DND-41 (cell line): ENCODE results near the gene SMAD6.

Experiments used
- EZH2 ChIP-seq: IDR thresholded peaks from 3 replicates; pipeline ENCODE4 v1.6.1; 2012; ENCODE audit warnings: borderline replicate concordance, low read depth, mild to moderate bottlenecking, moderate library complexity, low read length, inconsistent platforms; ENCODE audit not compliant: severe bottlenecking
- TF ChIP-seq, protein P1 (sequence below): IDR thresholded peaks from 2 replicates; pipeline ENCODE4 v1.5.1; 2012; ENCODE audit warnings: borderline replicate concordance, low read length, moderate library complexity, mild to moderate bottlenecking; ENCODE audit not compliant: poor library complexity, severe bottlenecking; ENCODE audit errors: extremely low read depth

DNA sequence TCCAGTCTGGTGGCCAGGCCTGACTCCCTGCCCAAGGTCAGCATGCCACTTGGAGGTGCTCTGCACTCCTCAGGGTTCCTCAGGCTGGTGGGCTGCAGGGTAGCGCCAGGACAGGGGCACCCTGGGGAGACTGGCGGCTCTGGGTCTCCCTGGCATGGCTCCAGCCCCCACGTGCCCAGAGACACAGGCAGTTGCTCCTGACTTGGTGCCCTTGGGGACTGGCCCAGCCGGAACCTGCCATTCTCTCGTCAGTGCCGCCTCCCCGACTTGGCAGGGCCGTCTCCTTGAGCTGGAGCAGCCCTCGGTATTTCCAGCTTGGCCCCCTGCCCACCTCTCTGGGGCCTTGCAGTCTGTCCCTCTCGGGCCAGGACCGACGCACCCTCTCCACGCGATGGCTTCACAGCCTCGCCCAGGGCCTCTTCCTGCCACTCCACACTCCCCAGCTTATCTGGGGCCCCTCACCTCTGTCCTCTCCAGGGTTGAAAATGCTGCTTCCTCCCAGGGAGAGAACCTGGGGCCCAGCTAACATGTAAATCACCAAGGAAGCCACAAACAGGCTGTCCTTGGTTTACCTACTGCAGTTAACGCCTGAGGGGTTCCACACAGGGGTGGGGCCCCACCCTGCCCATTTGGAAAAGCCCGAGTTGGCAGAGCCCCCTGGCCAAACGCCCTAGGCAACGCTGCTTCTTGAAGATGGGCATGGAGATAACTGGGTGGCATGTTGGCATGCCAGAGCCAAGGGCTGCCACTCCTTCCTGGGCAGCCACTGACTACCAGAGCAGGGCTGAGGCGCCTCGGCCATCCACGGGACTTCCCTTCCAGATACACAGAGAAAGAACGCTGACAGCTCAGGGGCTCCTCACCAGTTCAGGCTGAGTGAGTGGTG is 61.4 kb downstream of the SMAD6 start:
- TF ChIP-seq, protein P1, sequence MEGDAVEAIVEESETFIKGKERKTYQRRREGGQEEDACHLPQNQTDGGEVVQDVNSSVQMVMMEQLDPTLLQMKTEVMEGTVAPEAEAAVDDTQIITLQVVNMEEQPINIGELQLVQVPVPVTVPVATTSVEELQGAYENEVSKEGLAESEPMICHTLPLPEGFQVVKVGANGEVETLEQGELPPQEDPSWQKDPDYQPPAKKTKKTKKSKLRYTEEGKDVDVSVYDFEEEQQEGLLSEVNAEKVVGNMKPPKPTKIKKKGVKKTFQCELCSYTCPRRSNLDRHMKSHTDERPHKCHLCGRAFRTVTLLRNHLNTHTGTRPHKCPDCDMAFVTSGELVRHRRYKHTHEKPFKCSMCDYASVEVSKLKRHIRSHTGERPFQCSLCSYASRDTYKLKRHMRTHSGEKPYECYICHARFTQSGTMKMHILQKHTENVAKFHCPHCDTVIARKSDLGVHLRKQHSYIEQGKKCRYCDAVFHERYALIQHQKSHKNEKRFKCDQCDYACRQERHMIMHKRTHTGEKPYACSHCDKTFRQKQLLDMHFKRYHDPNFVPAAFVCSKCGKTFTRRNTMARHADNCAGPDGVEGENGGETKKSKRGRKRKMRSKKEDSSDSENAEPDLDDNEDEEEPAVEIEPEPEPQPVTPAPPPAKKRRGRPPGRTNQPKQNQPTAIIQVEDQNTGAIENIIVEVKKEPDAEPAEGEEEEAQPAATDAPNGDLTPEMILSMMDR, result no peak
- no peak for TF ChIP-seq EZH2
